ENCODE measurements around the gene PRM3. TPM values are rescaled to one million over a fixed set of nuclear protein-coding genes. Genes with fewer than 3 reads are reported as not detected.

Gene PRM3
- total RNA-seq, 1 donor from 2014 or later, result not detected

DNA sequence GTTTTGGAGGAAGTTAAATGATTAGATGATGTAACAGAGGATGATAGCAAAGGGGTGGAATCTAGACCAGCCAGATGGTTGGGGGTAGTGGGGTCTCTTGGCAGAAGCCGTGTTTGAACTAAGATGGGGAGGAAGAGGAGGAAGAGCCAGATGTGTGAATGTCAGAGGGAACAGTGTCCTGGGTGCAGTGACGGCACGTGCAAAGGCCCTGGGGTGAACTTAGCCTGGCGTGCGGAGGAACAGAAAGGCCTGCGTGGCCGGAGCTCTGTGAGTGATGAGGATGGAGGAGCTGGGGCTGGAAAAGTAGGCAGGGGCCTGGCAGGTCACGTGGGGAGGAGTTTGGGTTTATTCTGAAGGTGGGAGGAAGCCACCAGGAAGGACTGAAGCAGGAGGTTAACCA lies 45.4 kb upstream of the PRM3 start:
- no peak overlapping the region for H3K27ac Mint-ChIP-seq (ENCODE audit: unreplicated experiment)

DNA sequence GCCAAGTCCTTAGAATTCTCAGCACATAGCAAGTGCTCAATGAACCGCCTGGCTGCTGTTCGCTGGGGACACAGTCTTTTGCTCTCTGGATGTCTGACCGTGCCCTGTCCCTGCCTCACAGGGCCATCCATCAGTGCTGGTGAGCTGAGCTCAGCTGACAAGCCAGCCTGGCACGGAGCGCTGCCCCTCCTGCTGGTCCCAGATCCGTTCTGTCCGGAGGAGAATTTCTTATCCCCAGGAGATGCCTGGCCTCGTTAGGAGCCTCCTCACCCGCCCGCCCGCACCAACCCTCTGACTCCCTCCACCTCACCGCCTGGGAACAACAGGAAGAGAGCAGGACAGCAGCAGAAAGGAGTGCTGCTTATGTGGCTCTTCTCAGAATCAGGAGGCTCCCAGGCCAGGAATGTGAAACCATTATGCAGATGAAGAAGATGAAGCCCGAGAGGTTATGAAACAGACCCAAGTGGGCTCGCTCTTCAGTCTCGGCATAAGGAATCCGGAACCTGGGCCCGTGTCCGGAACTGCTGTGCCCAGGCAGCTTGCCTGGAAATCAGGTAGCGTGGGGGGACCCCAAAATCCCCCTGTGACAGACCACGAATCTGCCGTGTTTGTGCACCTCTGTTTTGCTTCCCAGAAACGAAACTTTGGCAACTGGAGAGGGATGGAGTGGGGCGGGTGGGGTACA lies 43.0 kb upstream of the PRM3 start:
- DNase-seq, result peak; percentile 43
- H3K4me3 Mint-ChIP-seq (ENCODE audit: unreplicated experiment), result no peak overlapping the region
- H3K9me3 Mint-ChIP-seq (ENCODE audit: unreplicated experiment), result peaks cover 2% of the 10 kb centered on the region
- H3K36me3 Mint-ChIP-seq (ENCODE audit: unreplicated experiment), result no peaks in the 10 kb centered on the region
- TF ChIP-seq, protein P1, sequence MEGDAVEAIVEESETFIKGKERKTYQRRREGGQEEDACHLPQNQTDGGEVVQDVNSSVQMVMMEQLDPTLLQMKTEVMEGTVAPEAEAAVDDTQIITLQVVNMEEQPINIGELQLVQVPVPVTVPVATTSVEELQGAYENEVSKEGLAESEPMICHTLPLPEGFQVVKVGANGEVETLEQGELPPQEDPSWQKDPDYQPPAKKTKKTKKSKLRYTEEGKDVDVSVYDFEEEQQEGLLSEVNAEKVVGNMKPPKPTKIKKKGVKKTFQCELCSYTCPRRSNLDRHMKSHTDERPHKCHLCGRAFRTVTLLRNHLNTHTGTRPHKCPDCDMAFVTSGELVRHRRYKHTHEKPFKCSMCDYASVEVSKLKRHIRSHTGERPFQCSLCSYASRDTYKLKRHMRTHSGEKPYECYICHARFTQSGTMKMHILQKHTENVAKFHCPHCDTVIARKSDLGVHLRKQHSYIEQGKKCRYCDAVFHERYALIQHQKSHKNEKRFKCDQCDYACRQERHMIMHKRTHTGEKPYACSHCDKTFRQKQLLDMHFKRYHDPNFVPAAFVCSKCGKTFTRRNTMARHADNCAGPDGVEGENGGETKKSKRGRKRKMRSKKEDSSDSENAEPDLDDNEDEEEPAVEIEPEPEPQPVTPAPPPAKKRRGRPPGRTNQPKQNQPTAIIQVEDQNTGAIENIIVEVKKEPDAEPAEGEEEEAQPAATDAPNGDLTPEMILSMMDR (IDR thresholded peaks at IDR 0.05; ENCODE audit: partially characterized antibody, unreplicated experiment), result no peak
- no peak overlapping the region for H3K27ac Mint-ChIP-seq (ENCODE audit: unreplicated experiment)
- H3K4me1 Mint-ChIP-seq (ENCODE audit: low read depth, unreplicated experiment), result peaks cover 2% of the 10 kb centered on the region
- peaks cover 5% of the 10 kb centered on the region for H3K27me3 Mint-ChIP-seq (ENCODE audit: unreplicated experiment)

More for the DNA sequence above, 45.4 kb upstream of the PRM3 start:
- TF ChIP-seq, protein P1 (IDR thresholded peaks at IDR 0.05; ENCODE audit: partially characterized antibody, unreplicated experiment), result no peak
- Mint-ChIP-seq H3K9me3 (ENCODE audit: unreplicated experiment) (peaks cover 3% of the 10 kb centered on the region), H3K4me1 (ENCODE audit: low read depth, unreplicated experiment) (no peaks in the 10 kb centered on the region), H3K36me3 (ENCODE audit: unreplicated experiment) (no peaks in the 10 kb centered on the region), H3K4me3 (ENCODE audit: unreplicated experiment) (no peak overlapping the region), H3K27me3 (ENCODE audit: unreplicated experiment) (peaks cover 2% of the 10 kb centered on the region)
- DNase-seq, result no peak

DNA sequence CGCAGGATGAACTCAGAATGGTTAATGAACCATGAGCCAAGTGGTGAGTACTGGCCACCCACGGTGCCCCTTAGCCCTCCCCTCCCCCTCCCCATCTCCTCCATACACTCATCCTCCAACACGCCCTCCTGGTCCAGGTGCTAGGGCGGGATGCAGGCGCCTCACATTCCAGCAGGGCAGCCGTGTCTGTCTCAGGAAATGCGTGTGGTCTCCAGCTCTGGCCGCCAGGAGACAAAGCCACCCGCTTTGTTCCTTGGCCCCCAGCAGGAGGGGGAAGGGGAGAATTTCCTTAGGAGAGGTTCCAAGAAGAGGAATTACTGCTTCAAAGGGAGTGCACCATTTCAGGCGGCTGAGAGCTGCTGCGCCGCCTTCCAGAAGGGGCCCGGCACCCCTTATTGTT lies 42.1 kb upstream of the PRM3 start:
- Mint-ChIP-seq H3K4me1 (ENCODE audit: low read depth, unreplicated experiment) (peaks cover 2% of the 10 kb centered on the region), H3K9me3 (ENCODE audit: unreplicated experiment) (peaks cover under 1% of the 10 kb centered on the region), H3K4me3 (ENCODE audit: unreplicated experiment) (no peak overlapping the region), H3K27me3 (ENCODE audit: unreplicated experiment) (peaks cover 5% of the 10 kb centered on the region), H3K27ac (ENCODE audit: unreplicated experiment) (no peak overlapping the region), H3K36me3 (ENCODE audit: unreplicated experiment) (no peaks in the 10 kb centered on the region)
- no peak for DNase-seq
- TF ChIP-seq, protein P1 (IDR thresholded peaks at IDR 0.05; ENCODE audit: partially characterized antibody, unreplicated experiment), result no peak

DNA sequence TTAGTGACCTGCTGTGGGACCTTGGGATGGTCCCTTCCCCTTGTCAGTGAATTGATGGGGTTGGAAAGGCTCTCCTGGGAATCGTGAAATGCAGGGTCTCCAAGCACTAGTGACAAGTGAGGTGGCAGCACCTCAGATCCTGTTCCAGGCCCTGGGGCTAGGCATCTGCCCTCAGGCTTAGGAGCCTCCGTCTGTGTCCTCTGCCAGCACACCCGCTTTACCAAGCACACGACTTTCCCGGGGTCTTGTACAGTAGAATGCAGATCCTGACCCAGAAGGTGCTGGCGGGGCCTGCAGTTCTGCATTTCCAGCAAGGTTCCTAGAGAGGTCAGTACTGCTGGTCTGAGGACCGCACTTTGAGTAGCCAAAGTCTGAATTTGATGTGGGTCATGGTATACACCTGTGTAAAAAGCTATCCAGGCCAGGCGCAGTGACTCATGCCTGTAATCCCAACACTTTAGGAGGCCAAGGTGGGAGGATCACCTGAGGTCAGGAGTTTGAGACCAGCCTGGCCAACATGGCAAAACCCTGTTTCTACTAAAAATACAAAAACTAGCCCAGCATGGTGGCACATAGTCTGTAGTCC lies 41.0 kb upstream of the PRM3 start:
- TF ChIP-seq, protein P1 (IDR thresholded peaks at IDR 0.05; ENCODE audit: partially characterized antibody, unreplicated experiment), result no peak
- no peak overlapping the region for H3K27ac Mint-ChIP-seq (ENCODE audit: unreplicated experiment)
- DNase-seq, result no peak
- H3K4me3 Mint-ChIP-seq (ENCODE audit: unreplicated experiment), result no peak overlapping the region
- H3K27me3 Mint-ChIP-seq (ENCODE audit: unreplicated experiment), result peaks cover 5% of the 10 kb centered on the region
- H3K4me1 Mint-ChIP-seq (ENCODE audit: low read depth, unreplicated experiment), result peaks cover 4% of the 10 kb centered on the region
- H3K9me3 Mint-ChIP-seq (ENCODE audit: unreplicated experiment), result no peaks in the 10 kb centered on the region
- H3K36me3 Mint-ChIP-seq (ENCODE audit: unreplicated experiment), result no peaks in the 10 kb centered on the region
